ENCODE data around the gene DCLK2. TPM values are rescaled to one million over a fixed set of nuclear protein-coding genes. Genes with fewer than 3 reads are reported as not detected.
A peak's percentile ranks its signal among the peaks of the same experiment; 100 is the strongest.

DCLK2 gene
- total RNA-seq, 2 donors from 2014 or later: 0.20 to 0.42 TPM

GRCh38 chr4:150256841-150257730 lies 178.8 kb downstream of the DCLK2 start:
- H3K4me3 Mint-ChIP-seq: no peak overlapping the region
- peaks cover 2% of the 10 kb centered on the region for H3K4me1 ChIP-seq (ENCODE audit: control insufficient read depth, insufficient read depth, low read length)
- peaks cover 31% of the 10 kb centered on the region for H3K4me1 Mint-ChIP-seq
- no peak overlapping the region for H3K27ac ChIP-seq (ENCODE audit: low read depth, low read length)
- no peak overlapping the region for H3K9ac ChIP-seq (ENCODE audit: extremely low read depth, low read length, poor library complexity, severe bottlenecking)
- H3K27me3 ChIP-seq (ENCODE audit: control insufficient read depth, insufficient read depth, low read length, poor library complexity, severe bottlenecking): no peaks in the 10 kb centered on the region
- 78 to 80% methylated on average over 15 to 25 of the region's 25 CpGs for WGBS, 2 experiments (ENCODE audit: insufficient coverage in 1 of 2, insufficient read length in 1 of 2)
- no peaks in the 10 kb centered on the region for H3K36me3 Mint-ChIP-seq (ENCODE audit: low read depth)
- TF ChIP-seq, protein P1, sequence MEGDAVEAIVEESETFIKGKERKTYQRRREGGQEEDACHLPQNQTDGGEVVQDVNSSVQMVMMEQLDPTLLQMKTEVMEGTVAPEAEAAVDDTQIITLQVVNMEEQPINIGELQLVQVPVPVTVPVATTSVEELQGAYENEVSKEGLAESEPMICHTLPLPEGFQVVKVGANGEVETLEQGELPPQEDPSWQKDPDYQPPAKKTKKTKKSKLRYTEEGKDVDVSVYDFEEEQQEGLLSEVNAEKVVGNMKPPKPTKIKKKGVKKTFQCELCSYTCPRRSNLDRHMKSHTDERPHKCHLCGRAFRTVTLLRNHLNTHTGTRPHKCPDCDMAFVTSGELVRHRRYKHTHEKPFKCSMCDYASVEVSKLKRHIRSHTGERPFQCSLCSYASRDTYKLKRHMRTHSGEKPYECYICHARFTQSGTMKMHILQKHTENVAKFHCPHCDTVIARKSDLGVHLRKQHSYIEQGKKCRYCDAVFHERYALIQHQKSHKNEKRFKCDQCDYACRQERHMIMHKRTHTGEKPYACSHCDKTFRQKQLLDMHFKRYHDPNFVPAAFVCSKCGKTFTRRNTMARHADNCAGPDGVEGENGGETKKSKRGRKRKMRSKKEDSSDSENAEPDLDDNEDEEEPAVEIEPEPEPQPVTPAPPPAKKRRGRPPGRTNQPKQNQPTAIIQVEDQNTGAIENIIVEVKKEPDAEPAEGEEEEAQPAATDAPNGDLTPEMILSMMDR (conservative IDR thresholded peaks at IDR 0.05): peak; percentile 26
- H3K9me3 ChIP-seq (ENCODE audit: control insufficient read depth, low read length): no peaks in the 10 kb centered on the region
- peaks cover 2% of the 10 kb centered on the region for H3K9me3 Mint-ChIP-seq
- peaks cover 2% of the 10 kb centered on the region for H3K27me3 Mint-ChIP-seq (ENCODE audit: insufficient read depth)
- H3K36me3 ChIP-seq (ENCODE audit: control insufficient read depth, insufficient read depth, low read length): no peaks in the 10 kb centered on the region
- DNase-seq: peak; percentile 88
- peak overlapping the region; percentile 61 for H3K27ac Mint-ChIP-seq
- no peak overlapping the region for H3K4me3 ChIP-seq (ENCODE audit: low read length)

DNA sequence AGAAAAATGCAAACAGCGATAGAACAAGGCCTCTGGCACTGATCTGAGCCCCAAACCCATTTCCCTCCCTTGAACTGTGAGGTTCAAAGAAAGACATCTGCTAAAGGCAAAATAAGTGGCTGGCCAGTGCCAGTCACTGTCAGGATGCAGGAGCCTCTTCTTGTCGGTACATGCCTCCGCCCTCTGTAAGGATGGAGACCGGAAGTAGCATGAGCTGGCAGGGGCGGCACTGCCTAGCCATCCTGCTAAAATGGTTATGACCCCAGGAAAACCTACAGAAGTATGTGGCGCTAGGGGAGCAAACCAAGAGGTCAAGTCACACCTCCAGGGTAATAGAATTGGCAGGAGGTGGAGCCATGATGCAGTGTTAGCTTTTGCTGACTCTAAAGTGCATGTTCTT lies 180.3 kb downstream of the DCLK2 start:
- H3K4me3 Mint-ChIP-seq: no peak overlapping the region
- Histone ChIP-seq H3K9me3 (ENCODE audit: control insufficient read depth, low read length) (no peaks in the 10 kb centered on the region), H3K9ac (ENCODE audit: extremely low read depth, low read length, poor library complexity, severe bottlenecking) (no peak overlapping the region), H3K4me1 (ENCODE audit: control insufficient read depth, insufficient read depth, low read length) (peaks cover 2% of the 10 kb centered on the region), H3K36me3 (ENCODE audit: control insufficient read depth, insufficient read depth, low read length) (no peaks in the 10 kb centered on the region), H3K4me3 (ENCODE audit: low read length) (no peak overlapping the region), H3K27ac (ENCODE audit: low read depth, low read length) (no peak overlapping the region), H3K27me3 (ENCODE audit: control insufficient read depth, insufficient read depth, low read length, poor library complexity, severe bottlenecking) (no peaks in the 10 kb centered on the region)
- 93 to 94% methylated on average over 6 of the region's 6 CpGs for WGBS, 2 experiments (ENCODE audit: insufficient coverage in 1 of 2, insufficient read length in 1 of 2)
- peaks cover 2% of the 10 kb centered on the region for H3K9me3 Mint-ChIP-seq
- H3K4me1 Mint-ChIP-seq: peaks cover 31% of the 10 kb centered on the region
- peaks cover 2% of the 10 kb centered on the region for H3K27me3 Mint-ChIP-seq (ENCODE audit: insufficient read depth)
- TF ChIP-seq, protein P1 (conservative IDR thresholded peaks at IDR 0.05): no peak
- no peaks in the 10 kb centered on the region for H3K36me3 Mint-ChIP-seq (ENCODE audit: low read depth)
- no peak overlapping the region for H3K27ac Mint-ChIP-seq
- DNase-seq: no peak

DNA sequence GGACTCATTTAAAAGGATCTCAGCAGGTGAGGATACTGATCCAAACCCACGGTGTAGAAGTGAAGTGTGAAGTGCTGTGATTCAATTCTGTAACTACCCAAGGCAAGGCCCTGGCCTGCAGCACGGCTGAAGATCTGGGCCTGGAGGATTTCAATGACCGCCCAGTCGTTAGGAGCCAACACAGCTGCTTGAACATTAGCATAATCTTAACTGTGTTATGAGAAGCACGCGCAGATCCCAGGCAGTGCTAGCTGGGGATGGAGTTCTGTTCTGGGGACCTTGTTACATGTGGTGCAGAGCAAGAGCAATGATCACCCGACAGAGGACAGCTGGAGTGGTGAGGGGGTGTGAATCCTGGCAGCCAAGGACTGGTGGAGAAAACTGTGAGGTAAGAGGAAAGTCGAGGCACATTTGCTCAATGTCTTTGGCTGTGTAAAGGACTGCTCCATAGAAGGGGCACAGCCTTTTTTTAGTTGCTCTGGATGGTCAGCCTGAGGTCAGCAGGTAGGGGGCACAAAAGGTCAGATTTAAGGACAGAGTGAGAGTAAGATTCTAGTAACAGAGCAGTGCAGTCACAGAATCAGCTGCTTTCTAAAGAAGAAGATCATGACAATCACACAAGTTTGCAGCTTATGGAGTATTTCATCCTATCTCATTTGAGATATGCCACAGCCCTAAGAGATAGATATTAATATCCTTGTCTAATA lies 181.8 kb downstream of the DCLK2 start:
- peaks cover 31% of the 10 kb centered on the region for H3K4me1 Mint-ChIP-seq
- peaks cover 2% of the 10 kb centered on the region for H3K4me1 ChIP-seq (ENCODE audit: control insufficient read depth, insufficient read depth, low read length)
- H3K9ac ChIP-seq (ENCODE audit: extremely low read depth, low read length, poor library complexity, severe bottlenecking): no peak overlapping the region
- peaks cover under 1% of the 10 kb centered on the region for H3K9me3 Mint-ChIP-seq
- peaks cover 10% of the 10 kb centered on the region for H3K36me3 ChIP-seq (ENCODE audit: control insufficient read depth, insufficient read depth, low read length)
- TF ChIP-seq, protein P1 (conservative IDR thresholded peaks at IDR 0.05): peak; percentile 62
- H3K27me3 ChIP-seq (ENCODE audit: control insufficient read depth, insufficient read depth, low read length, poor library complexity, severe bottlenecking): no peaks in the 10 kb centered on the region
- 89 to 95% methylated on average over 7 to 8 of the region's 8 CpGs for WGBS, 2 experiments (ENCODE audit: insufficient coverage in 1 of 2, insufficient read length in 1 of 2)
- no peak overlapping the region for H3K27ac ChIP-seq (ENCODE audit: low read depth, low read length)
- no peak for DNase-seq
- H3K4me3 Mint-ChIP-seq: no peak overlapping the region
- no peaks in the 10 kb centered on the region for H3K36me3 Mint-ChIP-seq (ENCODE audit: low read depth)
- H3K27ac Mint-ChIP-seq: no peak overlapping the region
- H3K4me3 ChIP-seq (ENCODE audit: low read length): no peak overlapping the region
- no peaks in the 10 kb centered on the region for H3K9me3 ChIP-seq (ENCODE audit: control insufficient read depth, low read length)
- H3K27me3 Mint-ChIP-seq (ENCODE audit: insufficient read depth): peaks cover 2% of the 10 kb centered on the region

Data from endodermal cell (in vitro differentiated cells).